Neural cell (in vitro differentiated cells): Measurements from ENCODE around the gene ANKRD33B.

Experiments used
- CTCF ChIP-seq: fragments of 450-650 bp; IDR thresholded peaks from 2 replicates; pipeline ENCODE4 v1.5.1; 2014; ENCODE audit warnings: antibody characterized with exemption, mild to moderate bottlenecking, moderate library complexity; ENCODE audit not compliant: poor library complexity, severe bottlenecking
- EP300 ChIP-seq: fragments of 450-650 bp; conservative IDR thresholded peaks from 2 replicates; pipeline ENCODE4 v1.6.1; 2014; ENCODE audit warnings: antibody characterized with exemption, mild to moderate bottlenecking, moderate library complexity; ENCODE audit not compliant: poor library complexity, severe bottlenecking
- EZH2 ChIP-seq: fragments of 200-600, 300-800 bp; shearing (Covaris generic), sonication (generic); IDR thresholded peaks from 2 replicates; pipeline ENCODE4 v1.6.1; 2014; ENCODE audit warnings: antibody characterized with exemption, low read length, borderline replicate concordance, mild to moderate bottlenecking; ENCODE audit not compliant: insufficient read depth, poor library complexity, severe bottlenecking
- POLR2AphosphoS5 ChIP-seq: IDR thresholded peaks from 2 replicates; pipeline ENCODE4 v1.6.1; 2012
- RAD21 ChIP-seq: fragments of 450-650 bp; conservative IDR thresholded peaks from 2 replicates; pipeline ENCODE4 v1.6.1; 2014; ENCODE audit warnings: antibody characterized with exemption, mild to moderate bottlenecking, moderate library complexity
- REST ChIP-seq: IDR thresholded peaks from 2 replicates; pipeline ENCODE4 v1.6.1; 2012; ENCODE audit warnings: borderline replicate concordance
- TAF1 ChIP-seq: IDR thresholded peaks from 2 replicates; pipeline ENCODE4 v1.6.1; 2012; ENCODE audit warnings: low read depth

- no peak for TF ChIP-seq CTCF
- no peak for TF ChIP-seq TAF1
- TF ChIP-seq REST: no peak
- TF ChIP-seq EP300: no peak
- TF ChIP-seq RAD21: no peak
- no peak for TF ChIP-seq EZH2
- no peak for TF ChIP-seq POLR2AphosphoS5
Observed at GRCh38 chr5:10528827-10529226, 35.0 kb upstream of the ANKRD33B start.
